GM12891 (cell line): Measurements from ENCODE around the gene THSD4.

Experiments used
- POLR2AphosphoS5 ChIP-seq: IDR thresholded peaks from 2 replicates; pipeline ENCODE4 v1.6.1; 2011; ENCODE audit warnings: low read depth, low read length, control low read depth
- TAF1 ChIP-seq: IDR thresholded peaks from 2 replicates; pipeline ENCODE4 v1.6.1; 2011; ENCODE audit warnings: low read depth, low read length, control low read depth

- TF ChIP-seq TAF1 (no peak), POLR2AphosphoS5 (no peak)
These were observed 692.4 kb downstream of the THSD4 start for GRCh38 chr15:71807691-71808091.
